Liver (tissue), 3 donors: ENCODE data around the gene RBM34.

Experiments used
- GABPA ChIP-seq, 2 donors: IDR thresholded peaks in 1 of 2; conservative IDR thresholded peaks in 1 of 2; 2 replicates each; pipeline ENCODE4 v1.6.1; 2016; ENCODE audit warnings: antibody characterized with exemption in 2 of 2, mild to moderate bottlenecking in 1 of 2, moderate library complexity in 1 of 2
- HNF4A ChIP-seq, 2 donors: conservative IDR thresholded peaks; 2 replicates each; pipeline ENCODE4 v1.6.1; 2016; ENCODE audit warnings: antibody characterized with exemption in 2 of 2, mild to moderate bottlenecking in 2 of 2
- RAD21 ChIP-seq, 2 donors: IDR thresholded peaks; 2 replicates each; pipeline ENCODE4 v1.6.1; 2016; ENCODE audit warnings: antibody characterized with exemption in 2 of 2, mild to moderate bottlenecking in 2 of 2
- SP1 ChIP-seq: IDR thresholded peaks from 2 replicates; pipeline ENCODE4 v1.6.1; 2018; ENCODE audit warnings: antibody characterized with exemption, mild to moderate bottlenecking
- TF ChIP-seq, protein P1 (sequence below): fragments of 150-350 bp; IDR thresholded peaks from 2 replicates; pipeline ENCODE4 v1.5.1; 2017; ENCODE audit warnings: improper control_type of control experiment, low read depth, low read length; ENCODE audit not compliant: missing input control
- donor health status: healthy.
- donor health status: healthy.

DNA sequence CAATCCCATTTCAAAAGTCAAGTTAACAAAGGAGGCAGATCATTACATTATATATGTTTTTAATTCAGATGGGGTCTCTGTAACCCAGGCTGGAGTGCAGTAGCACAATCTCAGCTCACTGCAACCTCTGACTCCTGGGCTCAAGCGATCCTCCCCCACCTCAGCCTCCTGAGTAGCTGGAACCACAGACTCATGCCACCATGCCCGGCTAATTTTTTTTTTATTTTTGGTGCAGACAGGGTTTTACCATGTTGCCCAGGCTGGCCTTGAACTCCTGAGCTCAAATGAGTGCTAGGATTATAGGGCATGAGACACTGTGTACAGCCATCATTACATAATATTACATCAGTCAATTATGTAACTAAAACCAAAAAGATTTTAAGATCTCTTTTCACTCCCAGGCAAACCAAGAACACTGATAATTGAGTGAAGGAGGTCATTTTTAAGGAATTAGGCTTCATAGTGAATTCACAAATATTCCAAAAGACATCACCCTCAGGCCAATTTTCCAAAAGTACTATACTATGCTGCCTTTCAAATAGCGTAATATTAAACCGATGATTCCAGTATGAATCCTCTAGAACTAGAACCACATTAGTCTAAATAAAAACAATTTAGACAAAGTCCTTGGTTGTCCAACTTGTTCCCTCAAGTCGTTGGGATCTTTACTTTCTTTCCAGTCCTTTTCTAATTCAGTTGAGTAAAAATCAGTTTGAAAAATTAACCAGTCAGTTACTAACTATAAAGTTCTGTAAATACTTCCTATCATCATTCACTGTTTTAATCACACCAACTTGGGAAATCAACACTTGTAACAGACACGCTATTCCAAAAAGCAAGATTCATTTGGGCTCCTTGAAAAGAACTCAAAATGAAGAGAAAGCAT is 48.5 kb downstream of the RBM34 start:
- TF ChIP-seq, protein P1, sequence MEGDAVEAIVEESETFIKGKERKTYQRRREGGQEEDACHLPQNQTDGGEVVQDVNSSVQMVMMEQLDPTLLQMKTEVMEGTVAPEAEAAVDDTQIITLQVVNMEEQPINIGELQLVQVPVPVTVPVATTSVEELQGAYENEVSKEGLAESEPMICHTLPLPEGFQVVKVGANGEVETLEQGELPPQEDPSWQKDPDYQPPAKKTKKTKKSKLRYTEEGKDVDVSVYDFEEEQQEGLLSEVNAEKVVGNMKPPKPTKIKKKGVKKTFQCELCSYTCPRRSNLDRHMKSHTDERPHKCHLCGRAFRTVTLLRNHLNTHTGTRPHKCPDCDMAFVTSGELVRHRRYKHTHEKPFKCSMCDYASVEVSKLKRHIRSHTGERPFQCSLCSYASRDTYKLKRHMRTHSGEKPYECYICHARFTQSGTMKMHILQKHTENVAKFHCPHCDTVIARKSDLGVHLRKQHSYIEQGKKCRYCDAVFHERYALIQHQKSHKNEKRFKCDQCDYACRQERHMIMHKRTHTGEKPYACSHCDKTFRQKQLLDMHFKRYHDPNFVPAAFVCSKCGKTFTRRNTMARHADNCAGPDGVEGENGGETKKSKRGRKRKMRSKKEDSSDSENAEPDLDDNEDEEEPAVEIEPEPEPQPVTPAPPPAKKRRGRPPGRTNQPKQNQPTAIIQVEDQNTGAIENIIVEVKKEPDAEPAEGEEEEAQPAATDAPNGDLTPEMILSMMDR = no peak
- TF ChIP-seq HNF4A (conservative IDR thresholded peaks at IDR 0.05) (peak in 1 of 2 donors; percentile 45), GABPA (IDR thresholded peaks at IDR 0.05 in 1 of 2, conservative IDR thresholded peaks at IDR 0.05 in 1 of 2) (no peak), RAD21 (IDR thresholded peaks at IDR 0.05) (no peak), SP1 (no peak)
